Measurements from ENCODE around the gene LRIG3.

LRIG3 gene, protein sequence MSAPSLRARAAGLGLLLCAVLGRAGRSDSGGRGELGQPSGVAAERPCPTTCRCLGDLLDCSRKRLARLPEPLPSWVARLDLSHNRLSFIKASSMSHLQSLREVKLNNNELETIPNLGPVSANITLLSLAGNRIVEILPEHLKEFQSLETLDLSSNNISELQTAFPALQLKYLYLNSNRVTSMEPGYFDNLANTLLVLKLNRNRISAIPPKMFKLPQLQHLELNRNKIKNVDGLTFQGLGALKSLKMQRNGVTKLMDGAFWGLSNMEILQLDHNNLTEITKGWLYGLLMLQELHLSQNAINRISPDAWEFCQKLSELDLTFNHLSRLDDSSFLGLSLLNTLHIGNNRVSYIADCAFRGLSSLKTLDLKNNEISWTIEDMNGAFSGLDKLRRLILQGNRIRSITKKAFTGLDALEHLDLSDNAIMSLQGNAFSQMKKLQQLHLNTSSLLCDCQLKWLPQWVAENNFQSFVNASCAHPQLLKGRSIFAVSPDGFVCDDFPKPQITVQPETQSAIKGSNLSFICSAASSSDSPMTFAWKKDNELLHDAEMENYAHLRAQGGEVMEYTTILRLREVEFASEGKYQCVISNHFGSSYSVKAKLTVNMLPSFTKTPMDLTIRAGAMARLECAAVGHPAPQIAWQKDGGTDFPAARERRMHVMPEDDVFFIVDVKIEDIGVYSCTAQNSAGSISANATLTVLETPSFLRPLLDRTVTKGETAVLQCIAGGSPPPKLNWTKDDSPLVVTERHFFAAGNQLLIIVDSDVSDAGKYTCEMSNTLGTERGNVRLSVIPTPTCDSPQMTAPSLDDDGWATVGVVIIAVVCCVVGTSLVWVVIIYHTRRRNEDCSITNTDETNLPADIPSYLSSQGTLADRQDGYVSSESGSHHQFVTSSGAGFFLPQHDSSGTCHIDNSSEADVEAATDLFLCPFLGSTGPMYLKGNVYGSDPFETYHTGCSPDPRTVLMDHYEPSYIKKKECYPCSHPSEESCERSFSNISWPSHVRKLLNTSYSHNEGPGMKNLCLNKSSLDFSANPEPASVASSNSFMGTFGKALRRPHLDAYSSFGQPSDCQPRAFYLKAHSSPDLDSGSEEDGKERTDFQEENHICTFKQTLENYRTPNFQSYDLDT

DNA sequence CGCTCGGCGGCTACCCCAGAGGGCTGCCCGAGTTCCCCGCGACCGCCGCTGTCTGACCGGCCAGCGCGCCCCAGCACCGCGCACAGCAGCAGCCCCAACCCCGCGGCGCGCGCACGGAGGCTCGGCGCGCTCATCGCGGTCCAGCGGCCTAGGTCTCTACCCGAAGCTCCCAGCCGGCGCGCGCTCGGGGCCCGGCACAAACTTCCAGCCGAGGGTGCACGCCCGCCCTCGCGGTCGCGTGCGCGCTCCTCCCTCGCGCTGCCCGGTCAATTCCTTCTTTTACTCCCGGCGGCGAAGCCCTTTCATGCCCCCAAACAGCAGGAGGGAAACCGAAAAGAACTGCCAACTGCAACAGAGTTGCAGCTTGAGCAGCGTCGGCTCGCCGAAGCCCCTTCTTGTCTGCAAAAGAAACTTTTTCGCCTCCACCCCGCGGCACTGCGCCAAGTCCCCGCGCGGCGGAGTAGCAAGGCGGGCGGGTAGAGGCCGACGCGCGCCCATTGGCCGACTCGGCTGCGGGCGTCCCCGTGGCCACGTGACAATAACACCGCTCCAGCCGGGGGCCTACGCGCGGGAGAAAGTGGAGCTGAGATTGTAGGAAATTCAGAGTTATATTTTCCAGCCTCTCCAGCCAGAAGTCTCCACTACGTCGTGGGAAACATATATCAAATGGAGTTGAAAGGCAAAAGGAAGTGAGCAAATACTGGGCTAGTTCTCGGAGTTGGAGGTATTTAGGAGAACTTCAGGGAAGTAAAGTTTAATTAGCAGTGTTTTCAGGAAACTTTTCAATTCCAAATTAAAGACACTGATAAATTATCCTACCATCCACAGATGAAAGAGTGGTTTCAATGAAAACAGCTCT is at the start of gene LRIG3:
Gene LRIG3, minus strand, starts transcription at position 403 of the 859 bp plus-strand sequence. Its CDS starts 269 bp downstream, at position 134.
- no peaks in the 10 kb centered on the region for H3K4me1 Mint-ChIP-seq (ENCODE audit: low read depth)
- no peak within 1 kb of the TSS for H3K27ac Mint-ChIP-seq
- intact Hi-C loops (cut with micrococcal nuclease), result no loop called here
- no peaks in the 10 kb centered on the region for H3K9me3 Mint-ChIP-seq
- H3K27me3 Mint-ChIP-seq, result peaks cover 41% of the 10 kb centered on the region
- no peaks in the 10 kb centered on the region for H3K36me3 Mint-ChIP-seq (ENCODE audit: low read depth)
- peak within 1 kb of the TSS; percentile 75 for H3K4me3 Mint-ChIP-seq

DNA sequence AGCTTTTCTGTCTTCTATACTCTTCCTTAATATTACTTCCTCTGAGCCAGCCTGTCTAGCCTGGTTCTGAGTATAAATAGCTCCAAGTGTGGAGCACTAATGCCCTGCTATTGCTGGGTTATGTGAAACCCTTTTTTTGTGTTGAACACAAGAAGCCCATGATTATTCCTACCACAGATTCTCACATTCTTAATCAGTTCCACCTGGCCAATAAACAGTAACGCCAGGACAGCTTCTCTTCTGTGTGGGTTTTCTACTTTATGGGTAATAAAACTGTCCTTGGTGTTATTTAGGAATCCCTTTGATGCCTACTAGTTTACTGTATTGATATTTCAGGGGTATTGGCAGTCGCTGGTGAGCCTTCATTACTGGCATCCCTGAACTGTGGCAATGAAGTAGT is 48.9 kb upstream of the LRIG3 start:
- Mint-ChIP-seq H3K27ac (no peak overlapping the region), H3K4me3 (no peak overlapping the region), H3K27me3 (no peaks in the 10 kb centered on the region), H3K4me1 (ENCODE audit: low read depth) (no peaks in the 10 kb centered on the region), H3K9me3 (no peaks in the 10 kb centered on the region), H3K36me3 (ENCODE audit: low read depth) (no peaks in the 10 kb centered on the region)
- intact Hi-C loops (cut with micrococcal nuclease), result no loop called here

DNA sequence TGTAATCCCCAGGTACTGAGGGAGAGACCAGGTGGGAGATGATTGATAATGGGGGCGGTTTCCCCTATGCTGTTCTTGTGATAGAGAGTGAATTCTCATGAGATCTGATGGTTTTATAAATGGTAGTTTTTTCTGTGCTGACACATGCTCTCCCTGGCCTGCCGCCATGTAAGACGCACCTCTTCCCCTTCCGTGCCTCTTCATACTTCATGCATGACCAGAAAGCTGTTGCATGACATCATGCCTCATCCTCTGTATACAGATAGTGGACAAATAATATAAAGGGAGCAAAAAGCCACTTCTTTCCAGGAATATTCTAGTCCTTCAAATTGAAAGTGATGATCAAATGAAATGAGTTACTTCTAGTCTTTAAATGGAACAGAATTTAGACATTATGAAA is 47.3 kb upstream of the LRIG3 start:
- H3K27ac Mint-ChIP-seq, result no peak overlapping the region
- intact Hi-C loops (cut with micrococcal nuclease), result no loop called here
- H3K36me3 Mint-ChIP-seq (ENCODE audit: low read depth), result no peaks in the 10 kb centered on the region
- H3K4me1 Mint-ChIP-seq (ENCODE audit: low read depth), result no peaks in the 10 kb centered on the region
- no peaks in the 10 kb centered on the region for H3K27me3 Mint-ChIP-seq
- H3K4me3 Mint-ChIP-seq, result no peak overlapping the region
- H3K9me3 Mint-ChIP-seq, result peaks cover 8% of the 10 kb centered on the region

DNA sequence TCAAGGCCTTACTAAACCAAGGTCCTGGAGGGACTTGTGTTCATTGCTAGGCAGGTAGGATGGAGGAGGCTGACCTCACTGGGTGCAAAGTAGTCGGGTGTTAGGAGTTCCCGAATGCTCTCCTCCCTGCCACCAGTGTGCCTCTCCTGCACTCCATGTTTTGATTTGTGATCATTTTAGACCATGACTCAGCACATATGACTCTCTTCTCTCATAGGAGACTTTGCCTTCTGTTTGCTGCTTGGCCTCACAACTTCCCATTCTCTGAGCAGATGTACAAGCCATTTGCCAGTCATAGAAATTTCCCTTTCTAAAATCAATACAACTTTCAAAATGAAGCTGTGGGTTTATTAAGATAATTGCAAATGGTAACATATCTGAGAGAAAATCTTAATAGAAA is 46.6 kb upstream of the LRIG3 start:
- Mint-ChIP-seq H3K27me3 (no peaks in the 10 kb centered on the region), H3K4me3 (no peak overlapping the region), H3K9me3 (peaks cover 8% of the 10 kb centered on the region), H3K27ac (no peak overlapping the region), H3K4me1 (ENCODE audit: low read depth) (no peaks in the 10 kb centered on the region), H3K36me3 (ENCODE audit: low read depth) (no peaks in the 10 kb centered on the region)
- intact Hi-C loops (cut with micrococcal nuclease), result no loop called here

DNA sequence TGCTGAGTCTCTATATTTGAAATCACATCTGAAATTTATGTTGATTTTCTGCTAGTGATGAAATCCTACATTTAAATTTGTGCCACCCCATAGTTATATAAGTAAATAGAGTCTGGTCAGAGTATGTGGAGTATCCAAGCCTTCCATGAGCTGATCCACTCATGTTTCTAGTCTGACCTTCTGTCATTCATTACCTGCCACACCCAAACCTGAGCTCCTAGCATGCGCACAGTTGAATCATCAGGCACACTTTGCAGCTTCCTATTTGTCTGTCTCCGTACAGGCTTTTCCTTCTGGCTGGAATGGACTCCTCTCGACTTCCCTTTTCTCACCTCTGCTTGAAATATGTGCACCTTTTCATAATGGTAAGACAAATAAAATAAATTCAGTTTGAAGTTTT is 45.3 kb upstream of the LRIG3 start:
- H3K27me3 Mint-ChIP-seq, result no peaks in the 10 kb centered on the region
- no peaks in the 10 kb centered on the region for H3K4me1 Mint-ChIP-seq (ENCODE audit: low read depth)
- H3K27ac Mint-ChIP-seq, result no peak overlapping the region
- H3K4me3 Mint-ChIP-seq, result no peak overlapping the region
- H3K36me3 Mint-ChIP-seq (ENCODE audit: low read depth), result no peaks in the 10 kb centered on the region
- peaks cover 8% of the 10 kb centered on the region for H3K9me3 Mint-ChIP-seq
- intact Hi-C loops (cut with micrococcal nuclease), result no loop called here

DNA sequence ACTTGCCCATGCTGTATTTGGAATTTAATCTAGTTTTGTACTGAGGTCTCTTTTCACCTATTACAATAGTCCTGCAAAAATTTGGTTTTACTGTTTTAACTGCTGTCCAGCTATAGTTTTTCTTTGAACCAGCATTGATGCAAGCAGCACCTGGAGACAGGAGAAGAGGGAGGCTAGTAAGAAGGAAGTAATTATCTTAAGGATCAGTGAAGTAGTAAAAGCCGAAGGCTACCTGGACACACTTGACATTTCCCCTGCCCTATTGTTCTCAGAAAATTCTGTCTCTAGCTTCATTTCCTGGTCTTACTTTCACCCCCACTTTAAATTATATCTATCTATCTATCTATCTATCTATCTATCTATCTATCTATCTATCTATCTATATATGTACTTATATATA is 43.5 kb upstream of the LRIG3 start:
- no peaks in the 10 kb centered on the region for H3K4me1 Mint-ChIP-seq (ENCODE audit: low read depth)

DNA sequence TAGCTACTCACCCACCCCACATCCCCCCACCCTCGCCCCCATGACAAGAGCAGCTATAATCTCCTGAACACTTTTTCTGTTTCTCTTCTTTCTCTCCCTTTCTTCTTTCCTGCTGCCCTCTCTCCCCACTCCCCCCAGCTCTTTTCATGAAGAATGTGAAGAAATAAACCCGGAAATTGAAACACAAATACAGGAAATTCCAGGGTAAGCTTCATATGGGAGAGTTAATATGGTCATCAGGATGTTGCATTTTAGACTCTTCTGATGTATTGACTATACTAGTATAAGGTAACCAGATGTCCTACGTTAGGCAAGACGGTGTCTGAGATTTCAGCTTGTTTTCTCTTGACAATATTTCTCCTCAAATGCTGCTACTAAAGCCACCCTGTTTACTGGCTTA is 41.6 kb upstream of the LRIG3 start:
- Mint-ChIP-seq H3K27ac (no peak overlapping the region), H3K36me3 (ENCODE audit: low read depth) (no peaks in the 10 kb centered on the region), H3K4me3 (no peak overlapping the region), H3K27me3 (no peaks in the 10 kb centered on the region), H3K9me3 (peaks cover 8% of the 10 kb centered on the region), H3K4me1 (ENCODE audit: low read depth) (no peaks in the 10 kb centered on the region)
- intact Hi-C loops (cut with micrococcal nuclease), result no loop called here

More for the DNA sequence above, 43.5 kb upstream of the LRIG3 start:
- Mint-ChIP-seq H3K9me3 (peaks cover 8% of the 10 kb centered on the region), H3K27ac (no peak overlapping the region), H3K27me3 (no peaks in the 10 kb centered on the region), H3K36me3 (ENCODE audit: low read depth) (no peaks in the 10 kb centered on the region), H3K4me3 (no peak overlapping the region)
- intact Hi-C loops (cut with micrococcal nuclease), result no loop called here

DNA sequence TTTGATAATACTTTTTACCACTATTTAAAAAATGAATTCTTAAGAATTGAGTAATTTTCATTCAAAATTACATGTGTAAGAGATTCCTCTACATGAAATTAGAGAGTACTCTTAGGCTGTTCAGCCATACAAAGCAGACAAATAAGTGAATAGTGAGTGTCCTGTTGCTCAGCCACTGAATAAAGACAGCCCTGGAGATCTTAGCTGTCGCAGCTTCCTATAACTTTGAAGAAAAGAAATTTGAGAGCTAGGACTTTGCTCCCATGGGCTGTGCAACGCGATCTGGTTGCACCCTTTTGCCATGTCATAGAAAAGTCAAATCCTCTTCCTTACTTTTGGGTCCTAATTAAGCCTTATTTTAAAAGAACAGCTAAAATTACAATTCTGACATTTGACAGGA is 40.9 kb upstream of the LRIG3 start:
- intact Hi-C loops (cut with micrococcal nuclease), result no loop called here
- Mint-ChIP-seq H3K9me3 (peaks cover 8% of the 10 kb centered on the region), H3K4me3 (no peak overlapping the region), H3K27ac (no peak overlapping the region), H3K27me3 (no peaks in the 10 kb centered on the region), H3K4me1 (ENCODE audit: low read depth) (no peaks in the 10 kb centered on the region), H3K36me3 (ENCODE audit: low read depth) (no peaks in the 10 kb centered on the region)

DNA sequence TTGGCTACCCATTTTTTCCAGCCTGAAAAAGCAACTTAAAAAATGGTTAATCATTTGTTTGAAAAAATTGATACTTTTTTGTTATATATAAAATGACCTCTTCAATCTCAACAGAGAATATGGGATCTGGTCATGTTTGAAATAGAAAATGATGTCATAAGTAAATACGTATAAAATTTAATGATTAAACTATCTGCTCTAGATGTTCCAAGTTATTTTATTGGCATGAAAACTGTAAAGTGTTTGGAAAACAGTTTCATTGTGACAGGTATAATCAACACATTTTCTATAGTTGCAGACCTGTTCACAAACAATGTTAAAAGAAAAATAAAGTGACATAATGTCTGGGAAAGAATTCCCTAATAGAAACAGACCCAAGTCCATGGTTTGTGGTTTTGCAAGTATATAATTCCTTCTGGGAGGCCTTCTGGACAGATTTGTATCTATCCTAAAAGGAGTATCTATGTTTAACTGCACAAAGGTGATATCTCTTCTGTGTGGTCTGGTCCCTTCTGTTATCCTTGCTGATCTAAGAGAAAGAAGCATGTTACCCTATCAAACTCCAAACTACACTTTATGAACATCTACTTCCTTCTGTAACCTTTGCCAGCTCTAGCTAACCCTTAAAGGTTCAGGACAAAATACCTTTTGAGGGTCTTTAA is 39.5 kb upstream of the LRIG3 start:
- H3K27ac Mint-ChIP-seq, result no peak overlapping the region

DNA sequence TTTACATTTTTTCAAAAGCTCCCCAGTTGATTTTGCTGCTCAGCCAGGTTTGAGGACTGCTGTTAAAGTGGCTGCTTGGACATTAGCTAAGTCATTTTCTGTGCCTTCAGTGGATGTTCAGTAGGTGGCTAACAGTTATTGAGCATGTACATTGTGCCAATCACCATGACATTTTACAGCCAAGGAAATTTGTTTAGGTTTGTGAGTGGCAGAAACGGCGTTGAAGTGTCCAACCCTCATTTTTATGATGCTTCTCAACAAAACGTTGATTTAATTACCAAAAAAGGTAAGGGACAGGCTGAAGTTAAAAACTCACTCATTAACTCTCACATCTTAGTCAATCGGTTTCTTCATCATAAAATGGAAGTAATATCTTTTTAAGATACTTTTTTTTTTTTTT is 37.0 kb upstream of the LRIG3 start:
- no peaks in the 10 kb centered on the region for H3K36me3 Mint-ChIP-seq (ENCODE audit: low read depth)
- H3K27ac Mint-ChIP-seq, result no peak overlapping the region
- H3K4me3 Mint-ChIP-seq, result no peak overlapping the region
- peaks cover 6% of the 10 kb centered on the region for H3K9me3 Mint-ChIP-seq
- intact Hi-C loops (cut with micrococcal nuclease), result no loop called here
- H3K27me3 Mint-ChIP-seq, result no peaks in the 10 kb centered on the region
- no peaks in the 10 kb centered on the region for H3K4me1 Mint-ChIP-seq (ENCODE audit: low read depth)

More for the DNA sequence above, 39.5 kb upstream of the LRIG3 start:
- Mint-ChIP-seq H3K27me3 (no peaks in the 10 kb centered on the region), H3K4me3 (no peak overlapping the region), H3K36me3 (ENCODE audit: low read depth) (no peaks in the 10 kb centered on the region), H3K9me3 (peaks cover 8% of the 10 kb centered on the region), H3K4me1 (ENCODE audit: low read depth) (no peaks in the 10 kb centered on the region)
- intact Hi-C loops (cut with micrococcal nuclease), result no loop called here

DNA sequence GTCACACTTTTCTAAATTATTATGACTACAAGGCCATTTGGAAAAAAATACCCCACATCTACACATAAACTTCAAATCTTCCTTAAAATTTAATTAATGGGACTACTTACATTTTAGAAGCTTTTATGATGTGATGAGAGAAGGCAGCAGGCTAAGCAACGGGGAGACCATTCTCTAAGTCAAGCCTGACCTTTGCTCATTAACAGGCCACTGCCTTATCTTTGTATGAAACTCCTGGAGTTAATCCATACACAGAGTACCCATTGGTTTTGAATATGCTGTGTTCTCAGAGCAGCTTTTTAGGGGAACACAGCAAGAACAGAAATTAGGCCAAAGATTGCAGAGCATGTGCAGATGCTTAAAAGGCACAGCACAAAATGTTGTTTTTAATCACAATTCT is 35.5 kb upstream of the LRIG3 start:
- Mint-ChIP-seq H3K9me3 (peaks cover 14% of the 10 kb centered on the region), H3K4me3 (no peak overlapping the region), H3K36me3 (ENCODE audit: low read depth) (no peaks in the 10 kb centered on the region)

DNA sequence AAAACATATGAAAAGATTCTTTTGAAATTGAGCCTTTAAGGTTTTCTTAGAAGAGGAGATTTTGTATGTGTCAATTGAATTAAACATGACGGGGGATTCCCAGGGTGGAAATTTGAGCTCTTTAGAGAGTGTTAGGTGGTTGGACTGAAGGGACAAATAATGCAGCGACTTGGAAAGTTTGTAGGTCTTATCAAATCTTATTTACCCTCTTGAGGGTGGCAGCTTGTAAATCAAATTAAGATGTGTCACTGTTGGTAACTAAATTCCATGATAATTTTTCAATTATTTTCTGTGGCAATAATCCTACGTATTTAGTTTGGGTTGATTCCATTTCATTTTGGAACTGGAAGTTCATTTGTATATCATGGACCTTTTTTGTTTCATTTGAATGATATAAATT is 33.7 kb upstream of the LRIG3 start:
- Mint-ChIP-seq H3K27me3 (no peaks in the 10 kb centered on the region), H3K4me3 (no peak overlapping the region), H3K36me3 (ENCODE audit: low read depth) (no peaks in the 10 kb centered on the region), H3K9me3 (peaks cover 26% of the 10 kb centered on the region), H3K4me1 (ENCODE audit: low read depth) (no peaks in the 10 kb centered on the region), H3K27ac (no peak overlapping the region)
- intact Hi-C loops (cut with micrococcal nuclease), result no loop called here

More for the DNA sequence above, 35.5 kb upstream of the LRIG3 start:
- intact Hi-C loops (cut with micrococcal nuclease), result no loop called here
- H3K27ac Mint-ChIP-seq, result no peak overlapping the region
- H3K4me1 Mint-ChIP-seq (ENCODE audit: low read depth), result no peaks in the 10 kb centered on the region
- H3K27me3 Mint-ChIP-seq, result no peaks in the 10 kb centered on the region

DNA sequence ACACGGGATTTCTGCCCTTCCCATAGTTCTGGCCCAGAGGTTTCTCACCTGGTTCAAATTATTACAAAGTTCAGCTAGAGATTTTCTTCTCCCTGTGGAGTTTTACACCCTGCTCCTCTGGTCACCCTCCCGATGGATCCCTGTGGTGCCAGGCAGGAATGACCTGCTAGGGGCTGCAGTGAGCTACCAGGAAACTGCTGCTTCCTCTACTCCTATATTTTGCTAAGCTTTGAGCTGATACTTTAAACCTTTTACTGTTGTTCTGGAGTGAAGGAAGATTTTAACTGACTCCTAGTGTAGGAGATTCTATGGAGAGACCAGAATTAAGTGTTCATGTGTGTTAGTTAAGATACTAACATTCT is 30.4 kb upstream of the LRIG3 start:
- Mint-ChIP-seq H3K9me3 (peaks cover 53% of the 10 kb centered on the region), H3K27ac (no peak overlapping the region), H3K27me3 (no peaks in the 10 kb centered on the region), H3K4me1 (ENCODE audit: low read depth) (no peaks in the 10 kb centered on the region), H3K4me3 (no peak overlapping the region), H3K36me3 (ENCODE audit: low read depth) (no peaks in the 10 kb centered on the region)
- intact Hi-C loops (cut with micrococcal nuclease), result no loop called here

All from dendritic cell treated with granulocyte-macrophage colony-stimulating factor and Interleukin-4, amounts not matched to agents 40 ng/mL and 50 ng/mL, for 4 days (primary cell).